ENCODE results near the gene ABCC3.
A peak's percentile ranks its signal among the peaks of the same experiment; 100 is the strongest.

ABCC3 gene

GRCh38 chr17:50684612-50685333 is 50.1 kb downstream of the ABCC3 start:
- DNase-seq (ENCODE audit: low spot score): peak; percentile 57

DNA sequence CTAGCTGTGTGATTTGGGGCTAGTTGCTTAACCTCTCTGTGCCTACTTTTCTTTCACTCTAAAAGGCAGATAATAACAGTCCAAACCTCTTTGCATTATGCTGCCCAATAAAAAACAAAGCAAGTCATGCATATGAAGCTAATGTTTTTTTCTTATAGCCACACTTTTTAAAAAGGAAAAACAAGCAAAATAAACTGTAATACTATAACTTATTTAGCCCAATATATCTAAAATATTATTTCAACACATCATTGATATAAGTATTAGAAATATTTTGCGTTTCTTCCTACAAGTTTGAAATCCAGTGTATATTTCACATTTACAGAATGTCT is 50.6 kb downstream of the ABCC3 start:
- no peak for DNase-seq (ENCODE audit: low spot score)

DNA sequence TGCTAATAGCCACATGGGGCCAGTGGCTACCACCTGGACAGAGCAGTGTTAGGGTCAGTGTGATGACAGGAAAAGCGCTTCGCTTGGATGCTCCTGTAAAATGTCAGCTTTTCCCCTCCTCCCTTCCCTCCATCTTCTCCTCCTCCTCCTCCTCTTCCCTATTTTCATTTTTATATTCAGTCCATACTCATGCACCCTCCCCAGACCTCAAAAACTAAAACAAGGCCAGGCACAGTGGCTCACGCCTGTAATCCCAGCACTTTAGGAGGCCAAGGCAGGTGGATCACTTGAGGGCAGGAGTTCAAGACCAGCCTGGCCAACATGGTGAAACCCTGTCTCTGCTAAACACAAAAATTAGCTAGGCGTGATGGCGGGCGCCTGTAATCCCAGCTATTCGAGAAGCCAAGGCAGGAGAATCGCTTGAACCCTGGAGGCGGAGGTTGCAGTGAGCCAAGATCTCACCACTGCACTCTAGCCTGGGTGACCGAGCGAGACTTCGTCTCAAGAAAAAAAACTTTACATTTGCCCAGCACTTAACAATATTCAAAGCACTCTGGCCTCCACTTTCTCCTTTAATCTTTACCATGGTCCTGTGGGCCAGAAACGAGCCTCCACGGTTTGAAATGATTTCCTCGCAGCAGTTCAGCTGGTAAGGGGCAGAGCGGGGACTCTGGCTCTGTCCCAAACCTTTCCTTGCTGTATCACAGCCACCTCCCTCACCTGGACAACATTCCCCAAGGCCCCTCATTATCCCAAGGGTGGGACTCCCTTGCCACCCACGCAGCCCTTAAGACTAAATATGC is 51.2 kb downstream of the ABCC3 start:
- DNase-seq (ENCODE audit: low spot score): peak; percentile 22

- peak; percentile 92 for DNase-seq (ENCODE audit: low spot score)
These were observed 52.0 kb downstream of the ABCC3 start for GRCh38 chr17:50686494-50687199.

- DNase-seq (ENCODE audit: low spot score): no peak
These were observed 52.8 kb downstream of the ABCC3 start for GRCh38 chr17:50687200-50688066.

- no peak for DNase-seq (ENCODE audit: low spot score)
These were observed 53.6 kb downstream of the ABCC3 start for GRCh38 chr17:50688245-50688644.

DNA sequence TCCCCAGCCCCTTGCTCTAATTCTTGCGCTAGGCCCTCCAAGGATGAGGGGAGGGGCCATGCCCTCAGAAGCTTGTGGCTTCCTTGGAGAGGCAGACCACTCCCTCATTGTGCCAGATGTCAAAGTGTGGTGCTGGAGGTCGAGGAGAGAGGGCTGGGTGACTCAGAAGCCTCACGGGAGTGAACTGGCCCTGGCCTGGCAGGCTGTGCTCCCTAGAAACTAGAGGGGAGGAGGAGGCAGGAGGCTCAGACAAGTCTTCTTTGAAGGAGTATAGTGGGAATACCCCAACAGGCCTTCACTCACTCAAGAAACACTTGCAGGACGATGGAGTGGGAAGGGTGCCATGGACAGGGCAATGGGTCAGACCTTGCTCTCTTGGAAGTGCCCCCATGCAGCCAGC is 54.6 kb downstream of the ABCC3 start:
- DNase-seq (ENCODE audit: low spot score): peak; percentile 55

- no peak for DNase-seq (ENCODE audit: low spot score)
These were observed 55.5 kb downstream of the ABCC3 start for GRCh38 chr17:50689956-50690886.

GRCh38 chr17:50690887-50691549 is 56.3 kb downstream of the ABCC3 start:
- DNase-seq (ENCODE audit: low spot score): peak; percentile 22

DNA sequence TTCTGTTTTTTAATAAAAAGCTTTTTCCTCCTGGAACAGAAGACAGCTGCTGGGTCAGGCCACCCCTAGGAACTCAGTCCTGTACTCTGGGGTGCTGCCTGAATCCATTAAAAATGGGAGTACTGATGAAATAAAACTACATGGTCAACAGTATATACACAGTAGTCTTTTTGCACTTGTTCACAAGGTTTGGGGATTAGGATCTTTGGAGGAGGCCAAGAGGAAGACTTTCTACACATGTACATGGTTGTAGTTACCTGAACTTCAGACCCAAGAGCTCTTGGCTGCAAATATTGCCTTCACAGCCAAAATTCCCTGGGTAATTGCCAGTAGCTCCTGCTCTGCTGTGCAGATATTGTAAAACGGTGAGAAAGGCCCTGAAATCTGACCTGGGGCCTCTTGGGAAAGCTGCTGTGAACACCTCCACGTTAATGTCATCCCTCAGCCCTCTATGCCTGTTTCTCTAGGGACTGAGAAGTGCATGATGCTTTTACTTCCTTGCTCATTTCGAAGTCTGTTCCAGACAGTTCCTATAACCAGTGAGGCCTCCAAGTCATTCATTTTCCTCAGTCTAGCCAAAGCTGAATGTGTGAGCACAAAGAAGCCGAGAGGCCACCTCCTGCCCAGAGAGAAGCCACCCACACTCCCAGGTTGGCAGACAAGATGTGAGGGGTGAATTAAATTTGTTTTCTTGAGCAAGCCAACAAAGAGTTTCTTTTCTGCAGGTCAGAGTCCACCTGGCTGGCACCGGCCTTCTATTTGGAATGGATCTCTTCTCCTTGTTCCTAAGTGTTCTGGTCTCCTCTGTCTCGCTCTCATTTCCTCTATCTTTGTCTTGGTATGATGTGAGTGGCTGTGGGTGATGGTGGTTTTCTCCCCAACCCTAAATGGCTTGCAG is 57.1 kb downstream of the ABCC3 start:
- DNase-seq (ENCODE audit: low spot score): peak; percentile 50

GRCh38 chr17:50692448-50693035 is 57.9 kb downstream of the ABCC3 start:
- peak; percentile 19 for DNase-seq (ENCODE audit: low spot score)

- DNase-seq (ENCODE audit: low spot score): peak; percentile 78
These were observed 58.5 kb downstream of the ABCC3 start for GRCh38 chr17:50693036-50693682.

GRCh38 chr17:50696365-50696879 is 61.7 kb downstream of the ABCC3 start:
- no peak for DNase-seq (ENCODE audit: low spot score)

- DNase-seq (ENCODE audit: low spot score): no peak
These were observed 62.4 kb downstream of the ABCC3 start for GRCh38 chr17:50697062-50697461.

DNA sequence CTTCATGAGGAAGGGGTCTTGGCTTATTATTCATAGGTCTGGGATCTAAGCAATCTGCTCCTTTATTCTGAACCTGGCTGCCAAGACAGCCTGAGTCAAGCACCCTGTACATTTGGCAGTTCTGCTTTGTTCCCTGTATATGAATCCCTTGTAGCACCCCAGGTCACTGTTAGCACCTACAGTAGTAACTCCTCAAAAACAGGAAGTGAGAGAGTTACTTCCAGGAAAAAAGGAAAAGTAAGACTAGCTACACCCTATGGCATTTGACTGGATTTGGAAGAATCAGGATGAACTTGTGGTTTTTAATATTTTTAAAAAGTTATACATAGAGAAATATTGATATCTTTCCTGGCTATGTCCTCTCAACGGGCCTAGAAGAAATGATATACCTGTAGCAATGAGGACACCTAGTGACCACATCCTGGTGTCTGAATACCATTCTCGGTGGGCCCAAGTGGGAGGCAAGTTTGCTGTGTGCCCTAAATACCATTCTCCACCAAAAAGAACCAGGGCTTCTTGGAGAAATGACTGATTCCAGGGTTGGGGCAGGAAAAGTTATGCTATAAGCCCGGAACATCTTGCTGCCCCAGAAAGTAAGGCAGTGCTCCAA is 63.1 kb downstream of the ABCC3 start:
- no peak for DNase-seq (ENCODE audit: low spot score)

GRCh38 chr17:50699410-50699809 is 64.7 kb downstream of the ABCC3 start:
- DNase-seq (ENCODE audit: low spot score): no peak

GRCh38 chr17:50703162-50703561 is 68.5 kb downstream of the ABCC3 start:
- no peak for DNase-seq (ENCODE audit: low spot score)
